HepG2 (cell line): Measurements from ENCODE around the gene CCT3. TPM values are rescaled to one million over a fixed set of nuclear protein-coding genes. Genes with fewer than 3 reads are reported as not detected.
A peak's percentile ranks its signal among the peaks of the same experiment; 100 is the strongest.

Experiments
- ARID2 ChIP-seq: sonication (generic); formaldehyde crosslinking; IDR thresholded peaks from 2 replicates; pipeline ENCODE4 v1.8.1; 2022; ENCODE audit warnings: mild to moderate bottlenecking, missing genetic modification reagents, borderline replicate concordance
- ARID5B ChIP-seq: IDR thresholded peaks from 2 replicates; pipeline ENCODE4 v1.4.0; 2020; ENCODE audit warnings: mild to moderate bottlenecking, missing genetic modification reagents
- CBFB ChIP-seq: sonication (generic); formaldehyde crosslinking; IDR thresholded peaks from 2 replicates; pipeline ENCODE4 v1.4.0; 2020; ENCODE audit warnings: missing genetic modification reagents
- CBX2 ChIP-seq, 2 experiments: fragments of 200-600 bp in 1 of 2; sonication (generic); formaldehyde crosslinking in 1 of 2; IDR thresholded peaks; 2 replicates each; pipeline versions ENCODE4 v1.7.0 to v1.8.1; 2018 to 2022; ENCODE audit warnings: low read depth in 2 of 2, low read length in 1 of 2, mild to moderate bottlenecking in 1 of 2, missing genetic modification reagents in 1 of 2
- CREB1 ChIP-seq, 2 experiments: fragments of 450-650 bp in 1 of 2; IDR thresholded peaks; 2 replicates each; pipeline ENCODE4 v1.6.1; 2016 to 2017; ENCODE audit warnings: control low read depth in 1 of 2, mild to moderate bottlenecking in 1 of 2, missing compliant biosample characterization in 1 of 2, missing genetic modification characterization in 1 of 2
- ELK4 ChIP-seq: sonication (generic); formaldehyde crosslinking; IDR thresholded peaks from 2 replicates; pipeline ENCODE4 v1.9.0; 2021; ENCODE audit warnings: missing genetic modification reagents, borderline replicate concordance
- EZH2 ChIP-seq: conservative IDR thresholded peaks from 2 replicates; pipeline ENCODE4 v1.6.1; 2012; ENCODE audit warnings: mild to moderate bottlenecking, low read depth, low read length, moderate library complexity
- FOXO4 ChIP-seq: sonication (generic); formaldehyde crosslinking; conservative IDR thresholded peaks from 2 replicates; pipeline ENCODE4 v1.8.1; 2023; ENCODE audit warnings: missing genetic modification reagents
- GABPA ChIP-seq, 2 experiments: IDR thresholded peaks; 2 replicates each; pipeline ENCODE4 v1.6.1; 2011 to 2016; ENCODE audit warnings: low read depth in 2 of 2, low read length in 1 of 2, missing biosample characterization in 1 of 2, missing genetic modification characterization in 1 of 2
- GABPB1 ChIP-seq: IDR thresholded peaks from 2 replicates; pipeline ENCODE4 v1.6.1; 2016; ENCODE audit warnings: mild to moderate bottlenecking, missing genetic modification reagents, moderate library complexity, missing compliant biosample characterization
- HINFP ChIP-seq: sonication (generic); formaldehyde crosslinking; IDR thresholded peaks from 2 replicates; pipeline ENCODE4 v1.4.0; 2020; ENCODE audit warnings: low read depth, mild to moderate bottlenecking, missing genetic modification reagents
- LCORL ChIP-seq, 2 experiments: fragments of 450-650 bp in 1 of 2; sonication (generic) in 1 of 2; formaldehyde crosslinking in 1 of 2; IDR thresholded peaks; 2 replicates each; pipeline versions ENCODE4 v1.5.0 to v1.6.1; 2017 to 2020; ENCODE audit warnings: antibody characterized with exemption in 1 of 2, missing genetic modification reagents in 1 of 2
- NBN ChIP-seq: fragments of 450-650 bp; conservative IDR thresholded peaks from 2 replicates; pipeline ENCODE4 v1.6.1; 2017
- RBM39 ChIP-seq: fragments of 200-400 bp; formaldehyde crosslinking; IDR thresholded peaks from one replicate; pipeline ENCODE4 v1.6.1; 2018; ENCODE audit warnings: antibody characterized with exemption, mild to moderate bottlenecking, low read depth, low read length; ENCODE audit not compliant: poor library complexity, severe bottlenecking
- ZNF121 ChIP-seq: sonication (generic); formaldehyde crosslinking; IDR thresholded peaks from 2 replicates; pipeline ENCODE4 v1.5.0; 2020; ENCODE audit warnings: mild to moderate bottlenecking, missing genetic modification reagents
- ZNF274 ChIP-seq: sonication (generic); formaldehyde crosslinking; IDR thresholded peaks from 2 replicates; pipeline ENCODE4 v1.5.1; 2020; ENCODE audit warnings: mild to moderate bottlenecking, missing genetic modification reagents
- ZNF362 ChIP-seq: sonication (generic); formaldehyde crosslinking; IDR thresholded peaks from 2 replicates; pipeline ENCODE4 v1.4.0; 2020; ENCODE audit warnings: missing genetic modification reagents, mild to moderate bottlenecking, borderline replicate concordance
- polyA plus RNA-seq, 8 experiments: library from polyadenylated mRNA; depleted of rRNA in 3 of 8; stranded (reverse) in 7 of 8; unstranded in 1 of 8; fragments of >200 nt; fragmentation: Illumina TruSeq in 4 of 8; extraction: Trizol in 4 of 8; gene quantifications; 2 replicates each; pipeline versions ENCODE4 v1.2.1 to v1.2.3, GENCODE V29; 2011 to 2016; ENCODE audit warnings: low read depth in 4 of 8, missing spikeins in 1 of 8, mixed read lengths in 1 of 8; ENCODE audit not compliant: insufficient read depth in 1 of 8
- total RNA-seq, 5 experiments: library from RNA; depleted of rRNA; stranded (reverse); fragments of >200 nt; fragmentation: Illumina TruSeq; extraction: Trizol; gene quantifications; 2 replicates each; pipeline ENCODE4 v1.2.3, GENCODE V29; 2016; ENCODE audit warnings: low read depth in 1 of 5

The CCT3 gene
- total and polyA plus RNA-seq, 2 of the 13 experiments (the other 11 are each of a cell fraction or from before 2014, with no cell fraction given) = 319 to 615 TPM

- TF ChIP-seq ARID5B (CRISPR knock-in tag) = peak; percentile 65
- no peak for TF ChIP-seq ZNF121 (CRISPR knock-in tag)
- no peak for TF ChIP-seq ELK4 (CRISPR knock-in tag)
- TF ChIP-seq FOXO4 (CRISPR knock-in tag) = no peak
- TF ChIP-seq LCORL (IDR thresholded peaks at IDR 0.05) = no peak
- TF ChIP-seq LCORL (CRISPR knock-in tag; IDR thresholded peaks at IDR 0.05) = peak; percentile 78
- TF ChIP-seq CBFB (CRISPR knock-in tag) = 0 out of 2 replicates have a peak, but pooled peaks have one; percentile 16
- no peak for TF ChIP-seq CREB1 (IDR thresholded peaks at IDR 0.05)
- no peak for TF ChIP-seq CREB1 (CRISPR knock-in tag; IDR thresholded peaks at IDR 0.05)
- TF ChIP-seq NBN = no peak
- TF ChIP-seq CBX2 (IDR thresholded peaks at IDR 0.05; ENCODE audit: low read depth, low read length) = no peak
- TF ChIP-seq CBX2 (CRISPR knock-in tag; IDR thresholded peaks at IDR 0.05; ENCODE audit: low read depth) = no peak
- TF ChIP-seq HINFP (CRISPR knock-in tag) = 0 out of 2 replicates have a peak, but pooled peaks have one; percentile 59
- no peak for TF ChIP-seq GABPA (IDR thresholded peaks at IDR 0.05; ENCODE audit: low read depth, low read length)
- TF ChIP-seq GABPA (CRISPR knock-in tag; IDR thresholded peaks at IDR 0.05; ENCODE audit: low read depth) = no peak
- peak; percentile 52; the same call in 1 of the 2 replicates for TF ChIP-seq GABPB1 (CRISPR knock-in tag)
- no peak for TF ChIP-seq RBM39
- no peak for TF ChIP-seq ZNF362 (CRISPR knock-in tag)
- TF ChIP-seq ARID2 (CRISPR knock-in tag) = no peak
- no peak for TF ChIP-seq ZNF274
- no peak for TF ChIP-seq EZH2
Observed at GRCh38 chr1:156356875-156357534, 18.9 kb upstream of the CCT3 start (continued).
